ENCODE measurements around the gene HTR3D.

GRCh38 chr3:184037816-184038215 is 6.3 kb downstream of the HTR3D start:
- TF ChIP-seq RFXAP (CRISPR knock-in tag; IDR thresholded peaks at IDR 0.05; ENCODE audit: borderline replicate concordance), result no peak
- no peak for TF ChIP-seq TFDP2 (CRISPR knock-in tag; IDR thresholded peaks at IDR 0.05)
- no peak for TF ChIP-seq HMG20B (CRISPR knock-in tag; conservative IDR thresholded peaks at IDR 0.05)
- no peak for TF ChIP-seq KMT2A (CRISPR knock-in tag; IDR thresholded peaks at IDR 0.05)
- TF ChIP-seq JUND (CRISPR knock-in tag; IDR thresholded peaks at IDR 0.05), result no peak
- TF ChIP-seq CC2D1A (CRISPR knock-in tag; IDR thresholded peaks at IDR 0.05), result no peak
- TF ChIP-seq JUN (CRISPR knock-in tag; IDR thresholded peaks at IDR 0.05), result no peak
- no peak for TF ChIP-seq EZH2 (conservative IDR thresholded peaks at IDR 0.05; ENCODE audit: low read depth, low read length)
- TF ChIP-seq, protein P1, sequence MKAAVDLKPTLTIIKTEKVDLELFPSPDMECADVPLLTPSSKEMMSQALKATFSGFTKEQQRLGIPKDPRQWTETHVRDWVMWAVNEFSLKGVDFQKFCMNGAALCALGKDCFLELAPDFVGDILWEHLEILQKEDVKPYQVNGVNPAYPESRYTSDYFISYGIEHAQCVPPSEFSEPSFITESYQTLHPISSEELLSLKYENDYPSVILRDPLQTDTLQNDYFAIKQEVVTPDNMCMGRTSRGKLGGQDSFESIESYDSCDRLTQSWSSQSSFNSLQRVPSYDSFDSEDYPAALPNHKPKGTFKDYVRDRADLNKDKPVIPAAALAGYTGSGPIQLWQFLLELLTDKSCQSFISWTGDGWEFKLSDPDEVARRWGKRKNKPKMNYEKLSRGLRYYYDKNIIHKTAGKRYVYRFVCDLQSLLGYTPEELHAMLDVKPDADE (CRISPR knock-in tag; IDR thresholded peaks at IDR 0.05), result no peak
- TF ChIP-seq ZNF24 (IDR thresholded peaks at IDR 0.05), result no peak
- no peak for TF ChIP-seq MAZ (IDR thresholded peaks at IDR 0.05; ENCODE audit: borderline replicate concordance, low read depth, low read length)
- no peak for TF ChIP-seq MAZ (CRISPR knock-in tag; IDR thresholded peaks at IDR 0.05; ENCODE audit: low read depth)
- TF ChIP-seq ZKSCAN8 (CRISPR knock-in tag; IDR thresholded peaks at IDR 0.05; ENCODE audit: borderline replicate concordance), result no peak

All from HepG2 (cell line).